Naive thymus-derived CD8-positive, alpha-beta T cell (primary cell): ENCODE measurements around the gene ITPK1. TPM values are rescaled to one million over a fixed set of nuclear protein-coding genes. Genes with fewer than 3 reads are reported as not detected.
"Not testable (repeated sequence)": the region's sequence is repeated elsewhere in the genome, so short reads cannot be mapped to it uniquely, and the experiment has no call there.

Source experiments
- ATAC-seq, 2 donors: fragments of 150-1000 bp; cut with Tn5 transposase in 1 of 2; sonication (Bioruptor Pico), chemical (Tn5 transposase) in 1 of 2; 1 replicate in 1 of 2; 2 replicates in 1 of 2; pipeline ENCODE4 v1.10.0; 2021; ENCODE audit warnings: mild to moderate bottlenecking in 2 of 2, moderate library complexity in 2 of 2
- POLR2A ChIA-PET: fragments of 350-600 bp; sonication (Branson Sonifier 250); formaldehyde crosslinking; loops from one replicate; lab custom pipeline; 2021; ENCODE audit warnings: antibody characterized with exemption; lab: Charles Lee
- DNase-seq, 10 donors: peaks; one replicate each; pipeline versions ENCODE4 v3.0.0 to v3.0.0-alpha.2; 2020 to 2022
- H3K27ac Mint-ChIP-seq, 10 donors: one replicate each; pipeline ENCODE4 v1.8.0; 2020 to 2022; ENCODE audit warnings: mild to moderate bottlenecking in 10 of 10, mixed read lengths in 10 of 10, moderate library complexity in 4 of 10, inconsistent platforms in 1 of 10
- H3K27me3 Mint-ChIP-seq, 5 donors: one replicate each; pipeline ENCODE4 v1.8.0; 2021 to 2022; ENCODE audit warnings: mixed read lengths in 5 of 5
- H3K36me3 Mint-ChIP-seq, 3 donors: one replicate each; pipeline ENCODE4 v1.8.0; 2020 to 2022; ENCODE audit warnings: mixed read lengths in 3 of 3, mild to moderate bottlenecking in 2 of 3, inconsistent platforms in 1 of 3
- H3K4me1 Mint-ChIP-seq, 4 donors: one replicate each; pipeline ENCODE4 v1.8.0; 2021 to 2022; ENCODE audit warnings: mixed read lengths in 4 of 4
- H3K4me3 Mint-ChIP-seq, 10 donors: one replicate each; pipeline ENCODE4 v1.8.0; 2020 to 2022; ENCODE audit warnings: mild to moderate bottlenecking in 10 of 10, mixed read lengths in 10 of 10, moderate library complexity in 6 of 10, inconsistent platforms in 1 of 10
- H3K9me3 Mint-ChIP-seq, 9 donors: one replicate each; pipeline ENCODE4 v1.8.0; 2020 to 2022; ENCODE audit warnings: mixed read lengths in 9 of 9, mild to moderate bottlenecking in 3 of 9, inconsistent platforms in 1 of 9, moderate library complexity in 1 of 9
- polyA plus RNA-seq, 3 donors: library from polyadenylated mRNA; unstranded; fragments of 300-500 nt; fragmentation: Illumina TruSeq; gene quantifications; one replicate each; pipeline ENCODE4 v1.2.3, GENCODE V29; 2021
- total RNA-seq, 8 experiments: library from RNA in 2 of 8; stranded (reverse) in 2 of 8; gene quantifications; one replicate each; pipeline ENCODE4 v1.2.3 and lab custom pipeline; 2021 to 2026

The ITPK1 gene
- total and polyA plus RNA-seq, 5 experiments from 2014 or later: 25.3 to 41.1 (median 33.1) TPM

DNA sequence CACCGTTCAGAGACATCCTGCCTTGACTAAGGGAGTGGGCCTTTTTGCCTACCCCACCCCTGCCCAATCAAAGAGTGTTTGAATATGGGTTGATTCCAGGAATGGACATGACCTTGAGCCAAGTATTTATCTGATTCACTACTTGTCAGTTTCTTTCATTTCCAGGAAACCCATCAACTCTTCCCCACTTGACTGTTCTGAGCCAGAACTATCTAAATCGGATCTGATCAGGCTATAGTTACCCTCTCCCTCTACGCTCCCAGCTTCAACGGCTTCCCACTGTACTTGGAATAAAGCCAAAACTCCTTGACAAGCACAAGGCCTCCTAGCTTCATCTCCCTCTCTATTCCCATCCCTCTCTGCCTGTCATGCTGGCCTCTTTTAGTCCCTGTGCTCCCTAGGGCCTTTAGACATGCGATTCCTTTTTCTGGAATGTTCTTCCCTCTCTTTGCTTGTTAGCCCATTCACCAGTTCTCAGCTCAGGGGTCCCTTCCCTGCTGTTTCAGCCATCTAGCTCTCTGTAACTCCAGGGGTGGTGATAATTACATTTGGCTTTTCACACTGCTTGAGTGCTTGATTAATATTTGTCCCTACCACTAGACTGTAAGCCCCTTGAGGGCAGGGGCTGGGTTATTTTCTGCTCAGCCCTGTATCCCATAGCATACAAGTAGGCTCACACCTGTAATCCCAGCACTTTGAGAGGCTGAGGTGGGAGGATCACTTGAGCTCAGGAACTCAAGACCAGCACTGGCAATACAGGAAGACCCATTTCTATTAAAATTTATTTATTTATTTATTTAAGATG, 5.5 kb upstream of the ITPK1 start:
- no peaks in the 10 kb centered on the region for H3K36me3 Mint-ChIP-seq
- H3K9me3 Mint-ChIP-seq: no peaks in the 10 kb centered on the region
- DNase-seq: no peak
- H3K4me1 Mint-ChIP-seq: peaks cover 5 to 8% (median 6%) of the 10 kb centered on the region in 4 donors
- H3K27ac Mint-ChIP-seq: no peak overlapping the region
- POLR2A ChIA-PET: no interaction called here
- H3K4me3 Mint-ChIP-seq: no peak overlapping the region
- H3K27me3 Mint-ChIP-seq: no peaks in the 10 kb centered on the region
- ATAC-seq: no peak

DNA sequence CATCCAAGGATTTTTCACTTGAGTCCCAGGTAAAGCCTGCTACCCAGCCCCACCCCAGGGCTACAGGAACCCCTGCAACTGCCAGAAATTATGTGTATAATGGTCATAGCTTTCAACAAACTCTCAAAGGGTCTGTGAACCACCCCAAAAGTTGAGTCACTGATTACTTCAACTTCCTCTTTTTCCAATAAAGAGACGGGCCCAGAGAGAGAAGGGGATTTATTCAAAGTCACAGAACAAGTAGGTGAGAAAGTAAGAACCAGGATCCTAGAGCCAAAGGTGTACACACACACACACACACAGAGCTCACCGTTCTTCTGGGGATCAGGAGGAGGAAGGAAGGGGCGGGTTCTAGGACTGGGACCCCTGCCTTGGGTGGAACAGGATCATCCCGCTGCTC, 4.8 kb upstream of the ITPK1 start:
- no peaks in the 10 kb centered on the region for H3K36me3 Mint-ChIP-seq
- no peak overlapping the region for H3K4me3 Mint-ChIP-seq
- POLR2A ChIA-PET: interaction anchor here (0.7 kb wide), 1 partner anchor 86 kb away, joined by 6 read pairs; the partner anchor contains the start of genes GON7 and UBR7
- H3K9me3 Mint-ChIP-seq: no peaks in the 10 kb centered on the region
- no peak for DNase-seq
- H3K27ac Mint-ChIP-seq: no peak overlapping the region
- no peaks in the 10 kb centered on the region for H3K27me3 Mint-ChIP-seq
- ATAC-seq: no peak
- peaks cover 5 to 8% (median 7%) of the 10 kb centered on the region in 4 donors for H3K4me1 Mint-ChIP-seq

DNA sequence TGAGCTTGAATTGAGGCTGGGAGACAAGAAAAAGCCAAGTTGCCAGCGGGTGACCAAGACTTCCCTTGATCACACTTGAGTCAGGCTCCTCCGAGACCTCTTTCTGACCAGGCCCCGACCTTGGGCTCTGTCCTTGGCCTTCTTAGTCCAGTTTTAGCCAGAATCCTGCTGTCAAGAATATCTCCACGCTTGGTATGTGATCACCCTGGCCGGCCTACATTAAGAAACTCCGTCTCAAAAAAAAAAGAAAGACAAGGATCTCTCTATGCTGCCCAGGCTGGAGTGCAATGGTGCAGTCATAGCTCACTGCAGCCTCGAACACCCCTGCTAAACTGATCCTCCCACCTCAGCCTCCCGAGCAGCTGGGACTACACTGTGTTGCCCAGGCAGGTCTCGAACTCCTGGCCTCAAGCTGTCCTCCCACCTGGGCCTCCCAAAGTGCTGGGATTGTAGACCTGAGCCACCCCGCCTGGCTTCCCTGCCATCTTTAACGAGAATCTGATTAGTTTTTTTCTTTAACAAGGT, 1.0 kb upstream of the ITPK1 start:
- no peaks in the 10 kb centered on the region for H3K27me3 Mint-ChIP-seq
- peaks cover 15 to 35% (median 30%) of the 10 kb centered on the region in 4 donors for H3K4me1 Mint-ChIP-seq
- H3K36me3 Mint-ChIP-seq: no peaks in the 10 kb centered on the region
- no peak for ATAC-seq
- H3K27ac Mint-ChIP-seq: peak overlapping the region in 8 of 10 donors; percentile 4 to 85 (median 56)
- POLR2A ChIA-PET: interaction anchor here (1.0 to 2.9 kb wide), 2 partner anchors 68 to 219 kb away, joined by 3 to 19 read pairs; partner anchors contain the start of genes LYSET and MOAP1
- DNase-seq: no peak
- H3K4me3 Mint-ChIP-seq: peak overlapping the region; percentile 61 to 89 (median 76)
- H3K9me3 Mint-ChIP-seq: no peaks in the 10 kb centered on the region

DNA sequence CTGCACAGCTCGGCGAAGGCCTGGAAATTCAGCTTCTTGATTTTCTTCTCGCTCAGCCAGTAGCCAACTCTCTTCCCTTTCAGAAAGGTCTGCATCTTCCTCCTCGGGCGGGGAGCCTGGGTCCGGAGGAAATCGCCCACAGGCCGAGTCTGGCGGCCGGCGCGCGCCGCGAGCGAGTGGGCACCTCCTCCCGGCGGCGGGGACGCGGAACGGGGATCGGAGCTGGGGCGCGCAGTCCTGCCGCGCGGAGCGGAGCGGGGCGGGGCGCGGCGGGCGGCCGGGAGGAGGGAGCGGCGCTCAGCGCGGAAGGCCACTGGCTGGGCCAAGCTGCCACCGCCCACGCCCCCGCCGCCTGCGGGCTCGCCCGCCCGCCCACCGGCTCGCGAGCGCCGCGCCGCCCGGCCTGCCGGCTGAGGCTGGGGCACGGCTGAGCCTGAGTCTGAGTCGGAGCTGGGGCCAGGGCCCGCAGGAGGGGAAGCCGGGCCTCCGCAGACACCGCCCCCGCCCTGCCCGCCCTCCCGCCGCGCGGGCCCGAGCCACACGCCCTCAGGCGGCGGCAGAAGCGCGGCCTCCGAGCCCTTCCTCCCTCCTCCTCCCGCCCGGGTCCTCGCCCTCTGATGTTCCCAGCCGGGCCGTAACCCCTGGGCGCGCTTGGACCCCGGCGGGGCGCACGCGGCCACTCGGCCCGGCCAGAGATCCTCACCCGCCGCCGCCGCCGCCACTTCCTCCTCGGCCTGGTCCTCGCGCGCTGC, 480 bp downstream of the ITPK1 start:
- H3K4me3 Mint-ChIP-seq: peak overlapping the region; percentile 75 to 95 (median 86)
- peaks cover 16 to 45% (median 36%) of the 10 kb centered on the region in 4 donors for H3K4me1 Mint-ChIP-seq
- H3K27me3 Mint-ChIP-seq: no peaks in the 10 kb centered on the region
- peak overlapping the region in 7 of 10 donors; percentile 24 to 92 (median 84) for H3K27ac Mint-ChIP-seq
- no peaks in the 10 kb centered on the region for H3K36me3 Mint-ChIP-seq
- no peaks in the 10 kb centered on the region for H3K9me3 Mint-ChIP-seq
- ATAC-seq (peak; percentile 77 to 82), DNase-seq (peak; percentile 66 to 89 (median 81))
- POLR2A ChIA-PET: interaction anchor here (0.8 to 3.8 kb wide), 12 partner anchors 11 to 92 kb away, joined by 3 to 50 read pairs (median 6); partner anchors contain the start of genes LYSET, MOAP1 and UBR7

DNA sequence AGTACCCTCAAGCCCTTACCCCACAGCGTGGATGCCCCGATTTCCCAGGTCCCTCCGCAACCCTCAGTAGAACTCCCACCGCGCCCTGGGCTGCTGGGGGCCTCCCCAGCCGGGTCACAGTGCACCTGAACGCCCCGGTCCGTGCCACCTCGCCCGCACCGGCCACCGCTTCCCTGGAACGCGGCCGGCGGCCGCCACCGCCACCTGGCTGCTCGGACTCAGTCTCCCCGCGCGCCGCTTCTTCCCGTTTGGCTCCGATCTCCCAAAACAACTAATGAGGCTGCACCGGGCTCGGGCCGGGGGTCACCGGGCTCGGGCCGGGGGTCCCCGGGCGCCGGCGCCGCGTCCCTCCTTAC, 1.0 kb downstream of the ITPK1 start:
- Mint-ChIP-seq H3K27me3 (no peaks in the 10 kb centered on the region), H3K36me3 (no peaks in the 10 kb centered on the region)

DNA sequence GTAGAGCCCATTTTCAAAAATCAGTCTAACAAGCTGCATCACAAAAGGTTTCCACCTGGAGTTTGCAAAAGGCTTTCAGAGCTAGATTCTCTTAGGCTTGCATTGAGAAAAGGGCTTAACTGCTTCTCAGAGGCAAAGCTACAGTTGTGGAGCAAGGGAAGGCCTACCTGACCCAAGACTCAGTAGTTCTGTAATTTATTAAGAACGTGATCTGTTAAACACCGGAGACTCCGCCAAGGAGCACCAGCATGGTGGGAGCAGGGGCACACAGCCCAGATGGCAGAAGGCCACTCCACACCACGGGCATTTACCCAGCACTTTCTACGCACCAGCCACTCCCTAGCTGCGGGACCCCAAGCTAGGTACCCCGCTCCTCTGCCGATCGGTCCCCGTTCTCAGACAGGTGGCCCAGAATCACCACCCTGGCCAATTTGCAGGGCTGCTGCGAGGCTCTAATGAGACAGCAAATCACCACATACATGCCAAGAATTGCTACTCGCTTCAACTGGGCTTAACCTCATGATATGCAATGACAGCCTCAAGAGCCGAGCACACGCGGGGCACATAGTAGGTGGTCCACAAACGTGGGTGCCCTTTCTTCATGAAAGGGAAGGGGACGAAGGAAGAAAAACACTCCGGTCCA, 1.5 kb downstream of the ITPK1 start:
- POLR2A ChIA-PET: interaction anchor here (0.5 to 3.8 kb wide), 12 partner anchors 10 to 93 kb away, joined by 3 to 50 read pairs (median 10); partner anchors contain the start of genes LYSET, MOAP1 and UBR7
- H3K27ac Mint-ChIP-seq: peak overlapping the region; percentile 77 to 96 (median 91)
- H3K4me3 Mint-ChIP-seq: peak overlapping the region; percentile 75 to 95 (median 86)
- H3K4me1 Mint-ChIP-seq: peaks cover 23 to 55% (median 45%) of the 10 kb centered on the region in 4 donors
- no peaks in the 10 kb centered on the region for H3K36me3 Mint-ChIP-seq
- no peaks in the 10 kb centered on the region for H3K9me3 Mint-ChIP-seq
- H3K27me3 Mint-ChIP-seq: no peaks in the 10 kb centered on the region
- no peak for ATAC-seq
- DNase-seq: peak in 3 of 10 donors; percentile 8 to 30 (median 23)

More for the DNA sequence above, 1.0 kb downstream of the ITPK1 start:
- POLR2A ChIA-PET: interaction anchor here (0.8 to 3.8 kb wide), 12 partner anchors 11 to 93 kb away, joined by 3 to 50 read pairs (median 6); partner anchors contain the start of genes LYSET, MOAP1 and UBR7
- peaks cover 21 to 50% (median 42%) of the 10 kb centered on the region in 4 donors for H3K4me1 Mint-ChIP-seq
- H3K27ac Mint-ChIP-seq: peak overlapping the region; percentile 77 to 96 (median 90)
- H3K4me3 Mint-ChIP-seq: peak overlapping the region; percentile 75 to 95 (median 86)
- DNase-seq (no peak), ATAC-seq (no peak)
- no peaks in the 10 kb centered on the region for H3K9me3 Mint-ChIP-seq

DNA sequence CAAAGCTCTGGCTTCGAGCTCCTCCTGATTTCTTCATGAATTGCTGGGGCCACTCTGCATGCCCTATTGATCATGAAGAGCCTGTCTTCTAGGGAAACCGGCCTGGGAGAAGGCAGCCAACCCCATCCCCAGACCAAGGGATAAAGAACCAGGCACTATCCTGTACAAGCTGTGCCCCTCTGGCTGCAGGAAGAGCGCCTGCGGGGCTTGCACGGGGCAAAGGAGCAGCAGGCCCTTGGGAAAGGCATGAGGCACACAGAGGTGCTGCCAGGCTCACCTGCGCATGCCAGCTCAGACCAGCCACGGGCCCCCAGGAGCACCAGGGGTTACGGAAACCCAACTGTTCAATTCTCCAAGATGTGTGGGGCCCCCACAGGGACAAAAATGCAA, 2.1 kb downstream of the ITPK1 start:
- Mint-ChIP-seq H3K4me3 (peak overlapping the region; percentile 75 to 95 (median 86)), H3K36me3 (peaks cover 0 to 2% (median 0%) of the 10 kb centered on the region in 3 donors), H3K4me1 (peaks cover 23 to 61% (median 48%) of the 10 kb centered on the region in 4 donors), H3K9me3 (no peaks in the 10 kb centered on the region), H3K27me3 (no peaks in the 10 kb centered on the region), H3K27ac (peak overlapping the region; percentile 77 to 96 (median 92))
- DNase-seq: peak in 2 of 10 donors; percentile 19 to 28
- POLR2A ChIA-PET: interaction anchor here (0.5 to 3.8 kb wide), 14 partner anchors 10 to 162 kb away, joined by 3 to 50 read pairs (median 6); partner anchors contain the start of genes LYSET and MOAP1
- ATAC-seq: no peak

DNA sequence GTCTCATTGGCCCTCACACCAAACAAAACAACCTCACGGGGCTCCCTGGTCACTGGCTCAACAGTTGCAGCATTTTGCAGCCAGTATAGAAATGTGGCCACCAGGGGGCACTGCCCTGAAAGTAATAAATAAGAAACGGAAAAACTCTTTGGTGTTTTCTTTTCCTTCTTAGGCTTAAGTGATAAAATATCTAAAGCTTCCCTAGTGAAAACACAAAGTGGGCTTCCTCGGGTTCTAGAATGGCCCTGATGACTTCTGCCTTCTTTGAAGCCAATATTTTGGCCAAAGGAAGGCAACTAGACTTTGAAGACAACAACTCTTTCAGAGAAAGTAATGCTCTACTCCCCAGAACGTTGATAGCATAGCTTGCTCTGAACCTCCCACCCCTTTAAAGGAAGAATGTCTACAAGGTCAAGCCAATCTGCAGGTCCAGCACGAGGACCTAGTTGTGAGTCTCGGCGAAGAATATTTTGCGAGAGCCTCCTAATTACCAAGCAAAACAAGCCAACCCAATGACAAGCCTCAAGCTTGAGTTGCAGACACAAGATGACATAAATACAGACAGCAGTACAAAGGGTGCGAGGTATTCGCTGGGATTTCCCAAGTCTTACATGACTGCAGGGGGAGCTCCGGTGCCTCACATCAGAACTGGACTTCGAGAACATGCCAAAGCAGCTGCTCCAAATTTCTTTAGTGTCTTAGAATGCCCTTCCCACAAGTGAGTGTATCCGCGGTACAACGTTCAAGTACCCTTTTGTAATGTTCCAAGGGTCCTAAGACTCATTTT, 2.6 kb downstream of the ITPK1 start:
- peak; percentile 34 to 50 for ATAC-seq
- H3K27ac Mint-ChIP-seq: peak overlapping the region; percentile 77 to 96 (median 92)
- H3K4me1 Mint-ChIP-seq: peaks cover 23 to 66% (median 49%) of the 10 kb centered on the region in 4 donors
- H3K4me3 Mint-ChIP-seq: peak overlapping the region; percentile 75 to 95 (median 86)
- H3K36me3 Mint-ChIP-seq: peaks cover 0 to 2% (median 0%) of the 10 kb centered on the region in 3 donors
- POLR2A ChIA-PET: interaction anchor here (0.5 to 3.8 kb wide), 16 partner anchors 9 to 161 kb away, joined by 3 to 50 read pairs (median 6); partner anchors contain the start of genes LYSET and MOAP1
- peak; percentile 50 to 86 (median 65) for DNase-seq
- no peaks in the 10 kb centered on the region for H3K27me3 Mint-ChIP-seq
- H3K9me3 Mint-ChIP-seq: no peaks in the 10 kb centered on the region

DNA sequence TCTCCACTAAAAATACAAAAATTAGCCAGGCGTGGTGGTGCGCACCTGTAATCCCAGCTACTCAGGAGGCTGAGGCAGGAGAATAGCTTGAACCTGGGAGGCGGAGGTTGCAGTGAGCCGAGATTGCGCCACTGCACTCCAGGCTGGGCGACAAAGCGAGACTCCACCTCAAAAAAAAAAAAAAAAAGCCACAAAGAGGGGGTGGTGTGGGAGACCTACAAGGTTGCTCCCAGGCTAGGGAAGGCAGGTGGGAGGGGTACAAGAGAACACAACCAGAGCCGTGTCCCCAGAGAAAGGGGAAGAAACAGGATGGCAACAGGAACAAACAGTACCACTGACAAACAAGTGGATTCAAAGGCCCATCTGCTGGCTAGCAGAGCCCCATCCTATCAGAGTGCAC, 4.2 kb downstream of the ITPK1 start:
- Mint-ChIP-seq H3K4me1 (peaks cover 23 to 70% (median 55%) of the 10 kb centered on the region in 4 donors), H3K4me3 (peak overlapping the region in 1 of 10 donors; percentile 13), H3K27ac (peak overlapping the region in 1 of 10 donors; percentile 73)
- ATAC-seq, H3K27me3 Mint-ChIP-seq, H3K9me3 Mint-ChIP-seq, DNase-seq, H3K36me3 Mint-ChIP-seq: not testable (repeated sequence)
- POLR2A ChIA-PET: interaction anchor here (0.8 kb wide), 1 partner anchor 77 kb away, joined by 3 read pairs; no protein-coding TSS in a partner anchor

DNA sequence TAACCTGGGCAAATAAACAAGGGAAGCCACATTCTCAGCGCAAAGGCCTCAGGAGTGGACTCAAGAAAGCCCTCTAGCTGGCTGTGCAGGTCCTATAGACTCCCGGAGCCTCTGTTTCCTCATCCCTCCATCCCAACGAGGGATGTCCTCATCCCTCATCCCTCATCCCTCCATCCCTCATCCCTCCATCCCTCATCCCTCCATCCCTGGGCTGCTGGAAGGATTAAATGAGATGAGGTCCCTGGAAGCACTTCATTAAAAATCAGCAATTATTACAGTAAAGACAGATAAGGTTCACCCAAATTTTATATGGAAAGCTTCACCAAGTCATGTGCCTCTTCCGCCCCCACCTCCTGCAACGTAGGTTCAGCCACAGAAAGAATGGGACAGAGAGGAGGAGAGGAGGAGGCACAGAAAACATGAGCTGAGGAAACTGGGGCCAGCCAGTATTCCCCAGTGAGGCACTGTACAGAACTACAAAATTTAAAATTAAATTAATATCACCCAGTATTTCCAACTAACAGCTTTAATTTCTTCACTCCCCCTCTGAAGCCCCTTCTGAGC, 4.8 kb downstream of the ITPK1 start:
- POLR2A ChIA-PET: interaction anchor here (0.8 kb wide), 1 partner anchor 77 kb away, joined by 3 read pairs; no protein-coding TSS in a partner anchor
- Mint-ChIP-seq H3K36me3 (peaks cover 0 to 2% (median 0%) of the 10 kb centered on the region in 3 donors), H3K27me3 (no peaks in the 10 kb centered on the region), H3K27ac (no peak overlapping the region), H3K9me3 (no peaks in the 10 kb centered on the region), H3K4me1 (peaks cover 23 to 73% (median 53%) of the 10 kb centered on the region in 4 donors), H3K4me3 (no peak overlapping the region)
- no peak for ATAC-seq
- DNase-seq: no peak
